Measurements from ENCODE around the gene DYNC1I2. TPM values are rescaled to one million over a fixed set of nuclear protein-coding genes. Genes with fewer than 3 reads are reported as not detected.

Gene DYNC1I2
- total RNA-seq, 1 donor from 2014 or later, result 66.9 TPM

- H3K4me3 ChIP-seq, result no peak overlapping the region
- peaks cover 88% of the 10 kb centered on the region for H3K36me3 ChIP-seq
- no peak for TF ChIP-seq CTCF (IDR thresholded peaks at IDR 0.05; ENCODE audit: borderline replicate concordance)
- no peak for DNase-seq
- no peaks in the 10 kb centered on the region for H3K4me1 ChIP-seq
- no peaks in the 10 kb centered on the region for H3K27me3 ChIP-seq (ENCODE audit: low read depth)
- H3K27ac ChIP-seq (replicated peaks), result no peak overlapping the region
- intact Hi-C loops (cut with micrococcal nuclease), result no loop called here
- no peaks in the 10 kb centered on the region for H3K9me3 ChIP-seq (replicated peaks)
Measured at GRCh38 chr2:171728989-171729951, 42.0 kb downstream of the DYNC1I2 start.

GRCh38 chr2:171729952-171730317, 42.7 kb downstream of the DYNC1I2 start:
- no peak overlapping the region for H3K4me3 ChIP-seq
- H3K27me3 ChIP-seq (ENCODE audit: low read depth), result no peaks in the 10 kb centered on the region
- intact Hi-C loops (cut with micrococcal nuclease), result no loop called here
- H3K9me3 ChIP-seq (replicated peaks), result no peaks in the 10 kb centered on the region
- H3K4me1 ChIP-seq, result no peaks in the 10 kb centered on the region
- no peak for TF ChIP-seq CTCF (IDR thresholded peaks at IDR 0.05; ENCODE audit: borderline replicate concordance)
- H3K27ac ChIP-seq (replicated peaks), result no peak overlapping the region
- DNase-seq, result no peak
- H3K36me3 ChIP-seq, result peaks cover 88% of the 10 kb centered on the region

- H3K27ac ChIP-seq (replicated peaks), result no peak overlapping the region
- H3K4me3 ChIP-seq, result no peak overlapping the region
- no peaks in the 10 kb centered on the region for H3K27me3 ChIP-seq (ENCODE audit: low read depth)
- H3K4me1 ChIP-seq, result no peaks in the 10 kb centered on the region
- DNase-seq, result no peak
- no peak for TF ChIP-seq CTCF (IDR thresholded peaks at IDR 0.05; ENCODE audit: borderline replicate concordance)
- no peaks in the 10 kb centered on the region for H3K9me3 ChIP-seq (replicated peaks)
- intact Hi-C loops (cut with micrococcal nuclease), result no loop called here
- H3K36me3 ChIP-seq, result peaks cover 75% of the 10 kb centered on the region
Measured at GRCh38 chr2:171735991-171736710, 48.9 kb downstream of the DYNC1I2 start.

- no peak overlapping the region for H3K4me3 ChIP-seq
- no peak for DNase-seq
- intact Hi-C loops (cut with micrococcal nuclease), result no loop called here
- H3K9me3 ChIP-seq (replicated peaks), result no peaks in the 10 kb centered on the region
- no peak for TF ChIP-seq CTCF (IDR thresholded peaks at IDR 0.05; ENCODE audit: borderline replicate concordance)
- no peaks in the 10 kb centered on the region for H3K4me1 ChIP-seq
- peaks cover 82% of the 10 kb centered on the region for H3K36me3 ChIP-seq
- H3K27ac ChIP-seq (replicated peaks), result no peak overlapping the region
- H3K27me3 ChIP-seq (ENCODE audit: low read depth), result no peaks in the 10 kb centered on the region
Measured at GRCh38 chr2:171741189-171741588, 53.9 kb downstream of the DYNC1I2 start.

- no peak overlapping the region for H3K4me3 ChIP-seq
- no peaks in the 10 kb centered on the region for H3K4me1 ChIP-seq
- no peaks in the 10 kb centered on the region for H3K9me3 ChIP-seq (replicated peaks)
- H3K27ac ChIP-seq (replicated peaks), result no peak overlapping the region
- intact Hi-C loops (cut with micrococcal nuclease), result no loop called here
- DNase-seq, result no peak
- TF ChIP-seq CTCF (IDR thresholded peaks at IDR 0.05; ENCODE audit: borderline replicate concordance), result no peak
- peaks cover 82% of the 10 kb centered on the region for H3K36me3 ChIP-seq
- H3K27me3 ChIP-seq (ENCODE audit: low read depth), result no peaks in the 10 kb centered on the region
Measured at GRCh38 chr2:171742760-171743159, 55.5 kb downstream of the DYNC1I2 start.

All from left ventricle myocardium inferior (tissue), 1 donor.